Skeletal muscle tissue (tissue), 4 donors: ENCODE data around the gene LPCAT2. TPM values are rescaled to one million over a fixed set of nuclear protein-coding genes. Genes with fewer than 3 reads are reported as not detected.

ENCODE experiments used
- H3K27ac ChIP-seq: one replicate; pipeline ENCODE4 v1.7.0; 2013; ENCODE audit warnings: mild to moderate bottlenecking, low read depth, low read length, inconsistent platforms
- H3K27me3 ChIP-seq, 3 donors: one replicate each; pipeline ENCODE4 v1.7.0; 2013; ENCODE audit warnings: low read length in 3 of 3; ENCODE audit not compliant: control insufficient read depth in 3 of 3, insufficient read depth in 3 of 3
- H3K36me3 ChIP-seq, 3 donors: one replicate each; pipeline ENCODE4 v1.7.0; 2013; ENCODE audit warnings: low read length in 3 of 3; ENCODE audit not compliant: control insufficient read depth in 3 of 3, insufficient read depth in 3 of 3
- H3K4me1 ChIP-seq, 3 donors: one replicate each; pipeline ENCODE4 v1.7.0; 2013; ENCODE audit warnings: low read length in 3 of 3, mild to moderate bottlenecking in 3 of 3; ENCODE audit not compliant: control insufficient read depth in 3 of 3, insufficient read depth in 3 of 3
- H3K4me3 ChIP-seq, 3 donors: one replicate each; pipeline ENCODE4 v1.7.0; 2013; ENCODE audit warnings: low read length in 3 of 3
- H3K9ac ChIP-seq, 3 donors: one replicate each; pipeline ENCODE4 v1.7.0; 2013; ENCODE audit warnings: low read length in 3 of 3, mild to moderate bottlenecking in 3 of 3, moderate library complexity in 2 of 3, low read depth in 1 of 3
- H3K9me3 ChIP-seq, 3 donors: one replicate each; pipeline ENCODE4 v1.7.0; 2013; ENCODE audit warnings: low read length in 3 of 3; ENCODE audit not compliant: control insufficient read depth in 3 of 3
- total RNA-seq: library from RNA; depleted of rRNA; stranded (reverse); fragments of >200 nt; gene quantifications from one replicate; pipeline ENCODE4 v1.2.3, GENCODE V29; 2014
- donor health status: Osteomylitis.

LPCAT2 gene
- total RNA-seq, 1 donor from 2014 or later = 24.5 TPM

- Histone ChIP-seq H3K9ac (peak overlapping the region in 1 of 3 donors; percentile 33), H3K4me3 (no peak overlapping the region), H3K27me3 (no peaks in the 10 kb centered on the region), H3K27ac (peak overlapping the region; percentile 28), H3K9me3 (no peaks in the 10 kb centered on the region), H3K36me3 (peaks cover 0 to 13% (median 11%) of the 10 kb centered on the region in 3 donors), H3K4me1 (peaks cover 21 to 37% (median 31%) of the 10 kb centered on the region in 3 donors)
Measured at GRCh38 chr16:55500530-55501011, 8.3 kb upstream of the LPCAT2 start.

GRCh38 chr16:55501549-55502322, 7.1 kb upstream of the LPCAT2 start:
- peaks cover 21 to 37% (median 31%) of the 10 kb centered on the region in 3 donors for H3K4me1 ChIP-seq
- no peaks in the 10 kb centered on the region for H3K27me3 ChIP-seq
- peaks cover 0 to 15% (median 14%) of the 10 kb centered on the region in 3 donors for H3K36me3 ChIP-seq
- no peak overlapping the region for H3K27ac ChIP-seq
- H3K4me3 ChIP-seq = no peak overlapping the region
- no peak overlapping the region for H3K9ac ChIP-seq
- no peaks in the 10 kb centered on the region for H3K9me3 ChIP-seq

DNA sequence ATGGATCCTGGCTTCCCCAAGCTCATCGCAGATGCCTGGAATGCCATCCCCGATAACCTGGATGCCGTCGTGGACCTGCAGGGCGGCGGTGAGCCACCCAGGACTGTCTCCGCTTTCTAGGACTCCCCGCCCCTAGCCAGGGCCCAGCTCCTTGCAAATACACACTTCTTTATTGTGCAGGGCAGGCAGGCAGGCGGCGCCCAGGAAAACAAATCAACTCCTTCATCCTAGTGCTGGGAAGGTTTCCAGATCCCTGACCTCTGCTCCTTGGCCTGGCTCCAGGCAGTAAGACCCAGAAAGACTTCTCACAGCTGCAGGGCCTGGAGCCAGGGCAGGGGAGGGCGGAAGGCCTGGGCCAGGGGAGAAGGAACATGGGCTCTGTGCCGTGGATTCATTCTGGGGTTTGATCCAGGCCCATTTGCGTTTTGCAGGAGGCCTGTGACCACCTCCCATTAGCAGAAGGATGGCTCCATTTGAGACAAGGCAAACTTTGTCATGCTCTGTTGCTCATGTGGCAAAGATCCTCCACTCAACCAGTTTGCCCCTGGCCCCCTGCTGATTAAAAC, 6.0 kb upstream of the LPCAT2 start:
- Histone ChIP-seq H3K9ac (peak overlapping the region in 1 of 3 donors; percentile 3), H3K27ac (no peak overlapping the region), H3K4me1 (peaks cover 21 to 37% (median 31%) of the 10 kb centered on the region in 3 donors), H3K36me3 (peaks cover 4 to 12% (median 11%) of the 10 kb centered on the region in 3 donors), H3K9me3 (no peaks in the 10 kb centered on the region), H3K4me3 (no peak overlapping the region), H3K27me3 (no peaks in the 10 kb centered on the region)

GRCh38 chr16:55503726-55504550, 4.9 kb upstream of the LPCAT2 start:
- H3K27me3 ChIP-seq = peaks cover 0 to 4% (median 0%) of the 10 kb centered on the region in 3 donors
- H3K36me3 ChIP-seq = peaks cover 6 to 9% (median 9%) of the 10 kb centered on the region in 3 donors
- H3K9ac ChIP-seq = no peak overlapping the region
- peaks cover 25 to 37% (median 31%) of the 10 kb centered on the region in 3 donors for H3K4me1 ChIP-seq
- H3K27ac ChIP-seq = no peak overlapping the region
- no peak overlapping the region for H3K4me3 ChIP-seq
- no peaks in the 10 kb centered on the region for H3K9me3 ChIP-seq

- H3K9me3 ChIP-seq = no peaks in the 10 kb centered on the region
- H3K27me3 ChIP-seq = peaks cover 0 to 4% (median 0%) of the 10 kb centered on the region in 3 donors
- peaks cover 6 to 9% (median 6%) of the 10 kb centered on the region in 3 donors for H3K36me3 ChIP-seq
- no peak overlapping the region for H3K27ac ChIP-seq
- no peak overlapping the region for H3K9ac ChIP-seq
- peaks cover 22 to 33% (median 26%) of the 10 kb centered on the region in 3 donors for H3K4me1 ChIP-seq
- no peak overlapping the region for H3K4me3 ChIP-seq
Measured at GRCh38 chr16:55505333-55506015, 3.4 kb upstream of the LPCAT2 start.

GRCh38 chr16:55506083-55506482, 2.8 kb upstream of the LPCAT2 start:
- peaks cover 20 to 27% (median 22%) of the 10 kb centered on the region in 3 donors for H3K4me1 ChIP-seq

DNA sequence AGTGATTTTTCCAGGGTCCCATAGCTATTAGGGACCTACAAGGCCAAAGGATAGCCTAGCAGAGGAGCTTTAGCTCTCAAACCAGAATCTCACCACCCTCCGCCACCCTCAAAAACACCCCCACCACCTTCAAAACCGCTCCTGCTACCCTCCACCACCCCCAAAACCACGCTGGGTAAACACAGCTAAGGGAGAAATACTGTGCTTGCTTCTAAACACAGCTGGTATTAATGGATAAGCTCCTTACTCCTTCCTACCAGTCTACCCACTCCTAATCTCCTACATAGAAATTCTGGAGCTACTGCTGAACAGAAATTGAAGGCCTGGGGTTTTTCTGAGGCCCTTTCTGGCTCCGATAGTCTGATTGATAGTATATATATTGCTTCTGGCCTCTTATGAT, 2.2 kb upstream of the LPCAT2 start:
- peaks cover 16 to 22% (median 21%) of the 10 kb centered on the region in 3 donors for H3K4me1 ChIP-seq

More at GRCh38 chr16:55506083-55506482, 2.8 kb upstream of the LPCAT2 start:
- Histone ChIP-seq H3K27me3 (peaks cover 0 to 4% (median 0%) of the 10 kb centered on the region in 3 donors), H3K9ac (no peak overlapping the region), H3K36me3 (peaks cover 6 to 9% (median 6%) of the 10 kb centered on the region in 3 donors), H3K27ac (no peak overlapping the region), H3K9me3 (no peaks in the 10 kb centered on the region), H3K4me3 (no peak overlapping the region)

GRCh38 chr16:55508271-55508921, 476 bp upstream of the LPCAT2 start:
- no peaks in the 10 kb centered on the region for H3K9me3 ChIP-seq
- H3K36me3 ChIP-seq = peaks cover 6 to 9% (median 6%) of the 10 kb centered on the region in 3 donors
- peak overlapping the region in 2 of 3 donors; percentile 59 to 63 for H3K4me3 ChIP-seq
- peaks cover under 1 to 7% (median 4%) of the 10 kb centered on the region in 3 donors for H3K4me1 ChIP-seq
- H3K27me3 ChIP-seq = peaks cover 0 to 4% (median 0%) of the 10 kb centered on the region in 3 donors
- peak overlapping the region in 1 of 3 donors; percentile 68 for H3K9ac ChIP-seq
- no peak overlapping the region for H3K27ac ChIP-seq

More for the DNA sequence above, 2.2 kb upstream of the LPCAT2 start:
- no peaks in the 10 kb centered on the region for H3K9me3 ChIP-seq
- H3K27me3 ChIP-seq = peaks cover 0 to 4% (median 0%) of the 10 kb centered on the region in 3 donors
- H3K27ac ChIP-seq = no peak overlapping the region
- H3K9ac ChIP-seq = no peak overlapping the region
- no peak overlapping the region for H3K4me3 ChIP-seq
- H3K36me3 ChIP-seq = peaks cover 6 to 9% (median 6%) of the 10 kb centered on the region in 3 donors
